NT2/D1 (cell line): ENCODE measurements around the gene TEX2.

Experiments used
- SUZ12 ChIP-seq: IDR thresholded peaks from 2 replicates; pipeline ENCODE4 v1.6.1; 2011; ENCODE audit not compliant: insufficient read length, insufficient read depth; ENCODE audit errors: extremely low read depth
- YY1 ChIP-seq: IDR thresholded peaks from 2 replicates; pipeline ENCODE4 v1.6.1; 2011; ENCODE audit not compliant: insufficient read length, insufficient read depth

GRCh38 chr17:64231567-64232141, 31.4 kb downstream of the TEX2 start:
- no peak for TF ChIP-seq SUZ12
- no peak for TF ChIP-seq YY1
